HL-60/S4 (cell line): Measurements from ENCODE around the gene CYFIP1.

Experiments
- in situ Hi-C: fragments of 300-500 bp; cut with MboI; formaldehyde crosslinking; loops from 2 replicates; pipeline ENCODE4 v1.14.3; 2022; ENCODE audit warnings: low sequenced_read_pairs

Gene CYFIP1

GRCh38 chr15:22839046-22839695 is 141.0 kb downstream of the CYFIP1 start:
- in situ Hi-C loops: no loop called here

- in situ Hi-C loops: no loop called here
Observed at GRCh38 chr15:22838292-22839042, 141.7 kb downstream of the CYFIP1 start, which contains the start of gene NIPA2. Gene NIPA2, plus strand, starts transcription at chr15:22838666. Its CDS starts 13,066 bp downstream, at chr15:22851732.

GRCh38 chr15:22831473-22831872 is 148.7 kb downstream of the CYFIP1 start:
- in situ Hi-C loops: no loop called here

GRCh38 chr15:22827125-22827524 is 153.0 kb downstream of the CYFIP1 start:
- in situ Hi-C loops: no loop called here

DNA sequence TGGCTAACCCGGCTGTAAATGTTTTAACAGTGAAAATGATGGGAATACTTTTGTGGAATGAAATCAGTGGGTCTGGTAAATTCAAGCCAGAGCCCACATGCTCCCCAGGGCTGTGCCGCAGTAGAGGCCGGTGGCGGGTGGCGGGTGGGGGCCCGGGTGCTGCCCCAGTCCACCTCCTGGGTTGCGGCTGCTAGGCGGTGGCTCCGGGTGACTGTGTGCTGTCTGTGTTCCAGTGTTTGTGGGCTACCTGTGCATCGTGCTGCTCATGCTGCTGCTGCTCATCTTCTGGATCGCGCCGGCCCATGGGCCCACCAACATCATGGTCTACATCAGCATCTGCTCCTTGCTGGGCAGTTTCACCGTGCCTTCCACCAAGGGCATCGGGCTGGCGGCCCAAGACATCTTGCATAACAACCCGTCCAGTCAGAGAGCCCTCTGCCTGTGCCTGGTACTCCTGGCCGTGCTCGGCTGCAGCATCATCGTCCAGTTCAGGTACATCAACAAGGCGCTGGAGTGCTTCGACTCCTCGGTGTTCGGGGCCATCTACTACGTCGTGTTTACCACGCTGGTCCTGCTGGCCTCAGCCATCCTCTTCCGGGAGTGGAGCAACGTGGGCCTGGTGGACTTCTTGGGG is 156.6 kb downstream of the CYFIP1 start:
- in situ Hi-C loops: no loop called here

DNA sequence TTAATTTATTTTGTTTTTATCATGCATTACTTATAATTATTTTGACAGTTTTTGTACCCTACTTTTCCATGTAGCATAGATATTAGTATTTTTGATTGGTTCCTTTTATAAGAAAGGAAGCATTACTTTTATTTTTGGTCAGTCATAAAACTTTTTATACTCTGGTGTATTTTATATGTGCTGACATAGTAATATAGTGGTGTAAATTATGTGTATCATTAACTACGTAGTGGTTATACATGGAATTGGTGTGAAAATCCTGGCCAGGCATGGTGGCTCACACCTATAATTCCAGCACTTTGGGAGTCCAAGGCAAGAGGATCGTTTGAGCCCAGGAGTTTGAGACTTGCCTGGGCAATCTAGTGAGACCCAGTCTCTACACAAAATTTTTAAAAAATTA is 160.5 kb downstream of the CYFIP1 start:
- in situ Hi-C loops: no loop called here
